HepG2 (cell line): ENCODE measurements around the gene GALNT10. TPM values are rescaled to one million over a fixed set of nuclear protein-coding genes. Genes with fewer than 3 reads are reported as not detected.

Experiments
- DNMT1 ChIP-seq: sonication (generic); formaldehyde crosslinking; IDR thresholded peaks from 2 replicates; pipeline ENCODE4 v1.5.1; 2020; ENCODE audit warnings: mild to moderate bottlenecking, missing genetic modification reagents
- FOXJ3 ChIP-seq: sonication (generic); formaldehyde crosslinking; IDR thresholded peaks from 2 replicates; pipeline ENCODE4 v1.4.0; 2020; ENCODE audit warnings: missing genetic modification reagents, mild to moderate bottlenecking, borderline replicate concordance
- KDM1A ChIP-seq: IDR thresholded peaks from 2 replicates; pipeline ENCODE4 v1.6.1; 2016; ENCODE audit warnings: missing compliant biosample characterization
- PHB2 ChIP-seq: fragments of 450-650 bp; IDR thresholded peaks from 2 replicates; pipeline ENCODE4 v1.6.1; 2018; ENCODE audit not compliant: partially characterized antibody
- RNF2 ChIP-seq: fragments of 450-650 bp; conservative IDR thresholded peaks from 2 replicates; pipeline ENCODE4 v1.6.1; 2016; ENCODE audit warnings: low read depth
- RXRB ChIP-seq: IDR thresholded peaks from 2 replicates; pipeline ENCODE4 v1.6.1; 2016; ENCODE audit warnings: borderline replicate concordance, missing genetic modification reagents, missing compliant biosample characterization
- ZBTB4 ChIP-seq: sonication (generic); formaldehyde crosslinking; IDR thresholded peaks from 2 replicates; pipeline ENCODE4 v1.4.0; 2020; ENCODE audit warnings: missing genetic modification reagents, mild to moderate bottlenecking, borderline replicate concordance
- ZHX2 ChIP-seq, 2 experiments: sonication (generic) in 1 of 2; formaldehyde crosslinking in 1 of 2; IDR thresholded peaks; 2 replicates each; pipeline versions ENCODE4 v1.6.1 to v1.9.0; 2014 to 2022; ENCODE audit warnings: antibody characterized with exemption in 1 of 2, borderline replicate concordance in 1 of 2, inconsistent platforms in 1 of 2, low read depth in 1 of 2, missing genetic modification reagents in 1 of 2
- ZNF260 ChIP-seq: sonication (generic); formaldehyde crosslinking; IDR thresholded peaks from 2 replicates; pipeline ENCODE4 v1.4.0; 2020; ENCODE audit warnings: missing genetic modification reagents, low read depth, mild to moderate bottlenecking, borderline replicate concordance
- ZNF547 ChIP-seq: sonication (generic); formaldehyde crosslinking; IDR thresholded peaks from 2 replicates; pipeline ENCODE4 v1.5.1; 2020; ENCODE audit warnings: mild to moderate bottlenecking, missing genetic modification reagents
- polyA plus RNA-seq, 8 experiments: library from polyadenylated mRNA; depleted of rRNA in 3 of 8; stranded (reverse) in 7 of 8; unstranded in 1 of 8; fragments of >200 nt; fragmentation: Illumina TruSeq in 4 of 8; extraction: Trizol in 4 of 8; gene quantifications; 2 replicates each; pipeline versions ENCODE4 v1.2.1 to v1.2.3, GENCODE V29; 2011 to 2016; ENCODE audit warnings: low read depth in 4 of 8, missing spikeins in 1 of 8, mixed read lengths in 1 of 8; ENCODE audit not compliant: insufficient read depth in 1 of 8
- total RNA-seq, 5 experiments: library from RNA; depleted of rRNA; stranded (reverse); fragments of >200 nt; fragmentation: Illumina TruSeq; extraction: Trizol; gene quantifications; 2 replicates each; pipeline ENCODE4 v1.2.3, GENCODE V29; 2016; ENCODE audit warnings: low read depth in 1 of 5
- TF ChIP-seq, protein P1 (sequence below): IDR thresholded peaks from 2 replicates; pipeline ENCODE4 v1.6.1; 2016; ENCODE audit warnings: low read depth
- TF ChIP-seq, protein P2 (sequence below): sonication (generic); formaldehyde crosslinking; IDR thresholded peaks from 2 replicates; pipeline ENCODE4 v1.5.0; 2020; ENCODE audit warnings: mild to moderate bottlenecking, missing genetic modification reagents

The GALNT10 gene
- total and polyA plus RNA-seq, 2 of the 13 experiments (the other 11 are each of a cell fraction or from before 2014, with no cell fraction given): 8.1 to 11.2 TPM

- TF ChIP-seq, protein P1, sequence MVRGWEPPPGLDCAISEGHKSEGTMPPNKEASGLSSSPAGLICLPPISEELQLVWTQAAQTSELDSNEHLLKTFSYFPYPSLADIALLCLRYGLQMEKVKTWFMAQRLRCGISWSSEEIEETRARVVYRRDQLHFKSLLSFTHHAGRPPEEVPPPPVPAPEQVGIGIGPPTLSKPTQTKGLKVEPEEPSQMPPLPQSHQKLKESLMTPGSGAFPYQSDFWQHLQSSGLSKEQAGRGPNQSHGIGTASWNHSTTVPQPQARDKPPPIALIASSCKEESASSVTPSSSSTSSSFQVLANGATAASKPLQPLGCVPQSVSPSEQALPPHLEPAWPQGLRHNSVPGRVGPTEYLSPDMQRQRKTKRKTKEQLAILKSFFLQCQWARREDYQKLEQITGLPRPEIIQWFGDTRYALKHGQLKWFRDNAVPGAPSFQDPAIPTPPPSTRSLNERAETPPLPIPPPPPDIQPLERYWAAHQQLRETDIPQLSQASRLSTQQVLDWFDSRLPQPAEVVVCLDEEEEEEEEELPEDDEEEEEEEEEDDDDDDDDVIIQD: no peak
- 0 out of 2 replicates have a peak, but pooled peaks have one; percentile 6 for TF ChIP-seq RXRB (CRISPR knock-in tag)
- TF ChIP-seq ZNF547 (CRISPR knock-in tag): peak; percentile 23; the same call in 1 of the 2 replicates
- no peak for TF ChIP-seq ZBTB4 (CRISPR knock-in tag)
- no peak for TF ChIP-seq ZHX2 (IDR thresholded peaks at IDR 0.05; ENCODE audit: low read depth)
- TF ChIP-seq ZHX2 (CRISPR knock-in tag; IDR thresholded peaks at IDR 0.05; ENCODE audit: borderline replicate concordance): 0 out of 2 replicates have a peak, but pooled peaks have one; percentile 45
- TF ChIP-seq, protein P2, sequence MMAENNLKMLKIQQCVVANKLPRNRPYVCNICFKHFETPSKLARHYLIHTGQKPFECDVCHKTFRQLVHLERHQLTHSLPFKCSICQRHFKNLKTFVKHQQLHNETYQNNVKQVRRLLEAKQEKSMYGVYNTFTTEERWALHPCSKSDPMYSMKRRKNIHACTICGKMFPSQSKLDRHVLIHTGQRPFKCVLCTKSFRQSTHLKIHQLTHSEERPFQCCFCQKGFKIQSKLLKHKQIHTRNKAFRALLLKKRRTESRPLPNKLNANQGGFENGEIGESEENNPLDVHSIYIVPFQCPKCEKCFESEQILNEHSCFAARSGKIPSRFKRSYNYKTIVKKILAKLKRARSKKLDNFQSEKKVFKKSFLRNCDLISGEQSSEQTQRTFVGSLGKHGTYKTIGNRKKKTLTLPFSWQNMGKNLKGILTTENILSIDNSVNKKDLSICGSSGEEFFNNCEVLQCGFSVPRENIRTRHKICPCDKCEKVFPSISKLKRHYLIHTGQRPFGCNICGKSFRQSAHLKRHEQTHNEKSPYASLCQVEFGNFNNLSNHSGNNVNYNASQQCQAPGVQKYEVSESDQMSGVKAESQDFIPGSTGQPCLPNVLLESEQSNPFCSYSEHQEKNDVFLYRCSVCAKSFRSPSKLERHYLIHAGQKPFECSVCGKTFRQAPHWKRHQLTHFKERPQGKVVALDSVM (CRISPR knock-in tag): no peak
- TF ChIP-seq DNMT1 (CRISPR knock-in tag): no peak
- no peak for TF ChIP-seq RNF2
- no peak for TF ChIP-seq PHB2
- no peak for TF ChIP-seq FOXJ3 (CRISPR knock-in tag)
- no peak for TF ChIP-seq ZNF260
- TF ChIP-seq KDM1A (CRISPR knock-in tag): peak; percentile 68; the same call in 1 of the 2 replicates
These were observed 526 bp upstream of the GALNT10 start (continued) for GRCh38 chr5:154189819-154190594.
